Measurements from ENCODE around the gene RIPK3. TPM values are rescaled to one million over a fixed set of nuclear protein-coding genes. Genes with fewer than 3 reads are reported as not detected.
A peak's percentile ranks its signal among the peaks of the same experiment; 100 is the strongest.

The RIPK3 gene
- total and polyA plus RNA-seq, 2 experiments from 2014 or later: 0.32 to 1.5 TPM

GRCh38 chr14:24324024-24324423 is 15.8 kb downstream of the RIPK3 start:
- no peaks in the 10 kb centered on the region for H3K79me2 ChIP-seq (replicated peaks; ENCODE audit: insufficient read depth)
- no peak overlapping the region for H2AFZ ChIP-seq
- Mint-ChIP-seq H3K27me3 (ENCODE audit: insufficient read depth, low read depth, poor library complexity) (peaks cover 16% of the 10 kb centered on the region), H3K9me3 (no peaks in the 10 kb centered on the region; the same call in 2 of the 3 replicates), H3K27ac (no peak overlapping the region), H3K36me3 (ENCODE audit: low read depth) (no peaks in the 10 kb centered on the region; the same call in 2 of the 3 replicates), H3K4me3 (no peak overlapping the region), H3K4me1 (peaks cover 2% of the 10 kb centered on the region; the same call in 1 of the 3 replicates)
- H4K20me1 ChIP-seq (replicated peaks; ENCODE audit: insufficient read depth): no peaks in the 10 kb centered on the region
- H3K27ac ChIP-seq (ENCODE audit: low read depth): no peak overlapping the region
- no peak overlapping the region for H3K4me2 ChIP-seq
- H3K9me2 ChIP-seq (ENCODE audit: insufficient read depth): no peaks in the 10 kb centered on the region
- no peak for ATAC-seq
- H3K27me3 ChIP-seq (ENCODE audit: insufficient read depth): peaks cover 30% of the 10 kb centered on the region
- DNase-seq (ENCODE audit: low spot score): no peak
- H3K4me3 ChIP-seq: no peak overlapping the region
- no peaks in the 10 kb centered on the region for H3K4me1 ChIP-seq (ENCODE audit: insufficient read depth)
- no peaks in the 10 kb centered on the region for H3K36me3 ChIP-seq (ENCODE audit: insufficient read depth)
- H3F3A ChIP-seq (replicated peaks; ENCODE audit: low read depth): no peaks in the 10 kb centered on the region
- TF ChIP-seq STAT1 (IDR thresholded peaks at IDR 0.05; ENCODE audit: unreplicated experiment) (no peak), ZNF462 (CRISPR knock-in tag; IDR thresholded peaks at IDR 0.05) (no peak), ZNF331 (CRISPR knock-in tag; IDR thresholded peaks at IDR 0.05; ENCODE audit: low read depth) (no peak), CTCF (conservative IDR thresholded peaks at IDR 0.05; ENCODE audit: low read depth in 2 of 2) (0 out of 4 replicates have a peak, but pooled peaks of 1 of the 2 experiments have one; percentile 2), JUNB (IDR thresholded peaks at IDR 0.05; ENCODE audit: unreplicated experiment) (no peak), EZH2 (IDR thresholded peaks at IDR 0.05; ENCODE audit: low read depth, unreplicated experiment) (no peak), EZH2phosphoT487 (IDR thresholded peaks at IDR 0.05; ENCODE audit: unreplicated experiment) (no peak), CREB1 (CRISPR knock-in tag; IDR thresholded peaks at IDR 0.05; ENCODE audit: low read depth) (no peak)
